Measurements from ENCODE around the gene DLG2.

DLG2 gene

DNA sequence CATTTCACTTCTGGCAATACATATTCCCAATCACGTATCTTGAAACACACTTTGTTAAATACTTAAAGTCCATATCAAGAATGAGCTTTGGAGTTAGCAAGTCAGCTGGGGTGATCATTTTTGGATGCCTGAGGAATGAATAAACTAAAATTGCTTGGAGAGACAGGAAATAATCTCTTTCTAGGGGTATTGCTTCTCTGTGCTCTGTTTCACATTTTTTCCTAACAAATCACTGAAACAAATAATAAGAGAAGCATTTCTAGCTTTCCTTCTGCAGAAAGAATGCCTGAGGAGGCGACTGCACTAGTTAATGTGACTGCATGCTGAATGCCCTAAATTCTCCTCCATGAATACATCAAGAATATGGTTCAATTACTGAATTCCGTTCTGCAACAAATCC is 1799.6 kb downstream of the DLG2 start:
- no peak for TF ChIP-seq ZFX (IDR thresholded peaks at IDR 0.05; ENCODE audit: borderline replicate concordance)
- TF ChIP-seq, protein P1, sequence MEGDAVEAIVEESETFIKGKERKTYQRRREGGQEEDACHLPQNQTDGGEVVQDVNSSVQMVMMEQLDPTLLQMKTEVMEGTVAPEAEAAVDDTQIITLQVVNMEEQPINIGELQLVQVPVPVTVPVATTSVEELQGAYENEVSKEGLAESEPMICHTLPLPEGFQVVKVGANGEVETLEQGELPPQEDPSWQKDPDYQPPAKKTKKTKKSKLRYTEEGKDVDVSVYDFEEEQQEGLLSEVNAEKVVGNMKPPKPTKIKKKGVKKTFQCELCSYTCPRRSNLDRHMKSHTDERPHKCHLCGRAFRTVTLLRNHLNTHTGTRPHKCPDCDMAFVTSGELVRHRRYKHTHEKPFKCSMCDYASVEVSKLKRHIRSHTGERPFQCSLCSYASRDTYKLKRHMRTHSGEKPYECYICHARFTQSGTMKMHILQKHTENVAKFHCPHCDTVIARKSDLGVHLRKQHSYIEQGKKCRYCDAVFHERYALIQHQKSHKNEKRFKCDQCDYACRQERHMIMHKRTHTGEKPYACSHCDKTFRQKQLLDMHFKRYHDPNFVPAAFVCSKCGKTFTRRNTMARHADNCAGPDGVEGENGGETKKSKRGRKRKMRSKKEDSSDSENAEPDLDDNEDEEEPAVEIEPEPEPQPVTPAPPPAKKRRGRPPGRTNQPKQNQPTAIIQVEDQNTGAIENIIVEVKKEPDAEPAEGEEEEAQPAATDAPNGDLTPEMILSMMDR (IDR thresholded peaks at IDR 0.05): no peak

DNA sequence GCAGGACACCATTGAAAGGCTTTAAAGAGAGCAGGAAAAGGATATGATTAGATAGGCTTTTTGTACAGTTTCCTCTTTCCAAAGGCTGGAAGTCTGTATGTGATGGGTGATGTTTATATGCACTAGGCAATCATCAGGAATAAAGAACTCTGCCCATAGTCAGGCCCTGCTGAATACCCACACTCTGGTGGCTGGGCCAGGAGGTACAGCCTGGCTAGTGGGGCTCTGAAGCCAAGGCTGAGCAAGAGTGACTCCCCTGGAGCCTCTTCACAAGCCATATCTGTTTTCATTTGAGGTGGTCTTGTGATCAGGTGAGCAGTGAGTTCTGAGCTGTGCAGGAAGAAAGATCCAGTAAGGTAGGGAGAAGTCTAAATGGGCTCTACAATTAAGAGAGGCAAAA is 1801.1 kb downstream of the DLG2 start:
- H3K27ac ChIP-seq: no peak overlapping the region
- TF ChIP-seq, protein P1 (IDR thresholded peaks at IDR 0.05): no peak
- no peak for TF ChIP-seq ZFX (IDR thresholded peaks at IDR 0.05; ENCODE audit: borderline replicate concordance)

More for the DNA sequence above, 1799.6 kb downstream of the DLG2 start:
- no peak overlapping the region for H3K27ac ChIP-seq

DNA sequence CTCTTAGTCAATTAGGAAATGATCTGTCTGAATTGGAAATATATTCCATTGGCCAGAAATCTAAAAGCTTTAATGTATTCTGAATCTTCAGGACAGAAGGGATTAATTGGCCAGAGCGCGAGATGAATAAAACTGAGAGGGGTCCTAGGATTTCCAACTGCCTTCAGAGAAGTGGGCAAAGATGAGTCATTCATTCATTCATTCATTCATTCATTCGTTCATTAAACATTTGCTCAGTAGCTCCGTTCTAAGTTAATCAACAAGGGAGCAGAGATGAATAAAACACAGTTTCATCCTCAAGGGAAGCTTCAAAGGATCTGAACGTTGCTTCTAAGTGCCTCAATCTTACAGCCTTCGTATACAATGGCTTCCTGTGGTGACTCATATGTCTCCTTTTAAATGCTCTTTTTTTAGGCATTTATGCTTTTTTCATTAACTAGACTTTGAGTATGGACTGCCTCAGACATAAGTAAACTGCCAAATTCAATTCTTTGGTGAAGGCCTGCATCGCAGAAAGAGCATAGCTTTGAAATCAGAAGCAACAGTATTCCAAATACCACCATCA is 1803.6 kb downstream of the DLG2 start:
- TF ChIP-seq ZFX (IDR thresholded peaks at IDR 0.05; ENCODE audit: borderline replicate concordance): no peak
- TF ChIP-seq, protein P1 (IDR thresholded peaks at IDR 0.05): no peak
- no peak overlapping the region for H3K27ac ChIP-seq

DNA sequence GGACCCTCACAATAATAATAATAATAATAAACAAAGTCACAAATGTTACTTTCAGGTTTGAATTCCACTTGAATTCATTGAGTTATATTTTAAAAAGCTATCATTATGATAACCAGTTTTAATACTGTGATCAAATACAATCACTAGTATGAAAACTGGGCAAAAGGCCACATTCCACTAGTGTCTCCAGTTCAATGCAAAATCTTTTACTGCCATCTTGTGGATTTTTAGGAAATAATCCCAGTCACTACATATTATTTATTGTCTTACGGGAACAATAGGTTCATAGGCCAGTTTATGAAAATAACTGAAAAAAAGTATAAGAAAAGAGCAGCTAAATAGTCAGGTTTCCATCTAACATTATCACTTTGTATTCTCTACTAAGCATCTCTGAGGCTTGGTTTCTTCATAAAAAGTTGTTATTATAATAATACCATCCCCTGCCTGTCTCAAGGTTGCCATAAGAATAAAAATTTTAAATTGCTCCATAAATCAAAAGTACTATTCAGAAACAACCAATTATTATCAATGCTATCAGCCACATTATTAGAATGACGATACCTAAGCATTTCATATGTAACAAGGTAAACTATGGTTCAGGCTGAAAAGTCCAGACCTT is 1807.1 kb downstream of the DLG2 start:
- TF ChIP-seq ZFX (IDR thresholded peaks at IDR 0.05; ENCODE audit: borderline replicate concordance): no peak
- TF ChIP-seq, protein P1 (IDR thresholded peaks at IDR 0.05): peak; percentile 75
- no peak overlapping the region for H3K27ac ChIP-seq

DNA sequence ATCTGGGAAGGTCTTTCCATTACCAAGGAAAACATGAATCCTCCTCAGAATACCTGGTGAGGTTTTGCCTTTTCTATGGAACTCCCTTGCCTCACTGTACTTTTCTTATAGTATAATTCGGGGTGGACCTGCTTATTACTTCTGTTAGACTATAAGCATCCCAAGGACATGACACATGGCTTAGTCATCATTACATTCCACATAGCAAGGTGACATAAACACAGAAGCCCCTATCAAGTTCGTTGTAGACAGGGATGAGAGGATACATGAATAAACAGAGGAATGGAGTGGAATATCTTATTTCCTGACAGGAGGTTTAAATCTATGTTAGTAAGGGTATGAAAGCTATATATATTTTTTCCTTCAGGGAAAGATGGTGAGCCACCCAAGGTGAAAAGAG is 1808.8 kb downstream of the DLG2 start:
- H3K27ac ChIP-seq: no peak overlapping the region
- TF ChIP-seq, protein P1 (IDR thresholded peaks at IDR 0.05): no peak
- TF ChIP-seq ZFX (IDR thresholded peaks at IDR 0.05; ENCODE audit: borderline replicate concordance): no peak

DNA sequence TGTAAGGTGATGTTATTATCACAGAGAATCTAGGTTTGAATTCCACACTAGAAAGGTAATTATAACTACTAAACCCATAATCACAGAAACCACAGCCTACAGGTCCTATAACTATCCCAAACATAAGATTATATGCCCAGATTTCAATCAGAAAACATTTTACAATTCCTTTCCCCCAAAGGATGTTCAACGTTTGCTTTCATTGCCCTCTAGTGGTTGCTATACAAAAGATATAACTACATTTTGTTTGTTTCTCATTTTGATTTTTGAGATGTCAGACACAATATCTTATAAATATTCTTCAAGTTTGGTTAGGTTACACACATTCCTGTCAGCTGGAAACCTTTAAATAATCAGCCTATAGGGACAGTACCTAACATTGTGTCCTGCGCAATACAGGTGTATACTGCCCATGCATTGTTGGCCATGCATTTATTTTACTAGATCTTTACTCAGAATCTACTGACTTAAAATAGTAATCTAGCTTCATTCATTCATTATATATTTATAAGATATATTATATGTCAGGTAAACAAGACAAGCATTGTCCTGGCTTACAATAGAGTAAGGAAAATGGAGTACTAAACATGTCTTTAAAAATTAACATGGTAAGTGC is 1810.5 kb downstream of the DLG2 start:
- no peak overlapping the region for H3K27ac ChIP-seq
- TF ChIP-seq, protein P1 (IDR thresholded peaks at IDR 0.05): peak; percentile 85
- TF ChIP-seq ZFX (IDR thresholded peaks at IDR 0.05; ENCODE audit: borderline replicate concordance): no peak

DNA sequence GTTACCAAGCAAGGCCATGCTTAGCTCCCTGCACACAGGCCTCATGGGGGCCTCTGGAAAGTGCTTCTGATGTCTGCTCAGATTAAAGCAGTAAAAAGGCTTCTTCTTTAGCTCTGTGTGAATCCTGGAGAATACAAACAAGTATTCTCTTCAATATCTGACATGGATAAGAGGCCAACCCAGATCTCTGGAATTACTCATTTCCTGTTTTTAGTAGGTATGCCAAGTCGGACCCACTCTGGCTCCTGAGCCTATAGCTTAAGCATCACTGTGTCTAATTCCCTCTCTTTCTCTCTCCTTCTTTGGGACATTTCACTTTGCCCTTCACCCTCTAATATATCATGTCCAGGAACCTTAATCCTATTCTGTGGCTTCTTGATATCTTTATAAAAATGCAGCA is 1811.4 kb downstream of the DLG2 start:
- H3K27ac ChIP-seq: no peak overlapping the region
- TF ChIP-seq, protein P1 (IDR thresholded peaks at IDR 0.05): no peak
- no peak for TF ChIP-seq ZFX (IDR thresholded peaks at IDR 0.05; ENCODE audit: borderline replicate concordance)

Data from 22Rv1 (cell line).